H1 (cell line): Measurements from ENCODE around the gene DTX4.

Experiments
- CTCF ChIP-seq, 3 experiments: IDR thresholded peaks; 1 replicate in 2 of 3; 2 replicates in 1 of 3; pipeline versions ENCODE4 v1.5.1 to v1.6.1; 2011; ENCODE audit warnings: low read length in 3 of 3, mild to moderate bottlenecking in 3 of 3, inconsistent platforms in 2 of 3, low read depth in 1 of 3, moderate library complexity in 1 of 3; ENCODE audit not compliant: insufficient read depth in 1 of 3; ENCODE audit errors: control extremely low read depth in 1 of 3
- EZH2 ChIP-seq: fragments of 200-600 bp; sonication (generic); IDR thresholded peaks from 2 replicates; pipeline ENCODE4 v1.7.1; 2012; ENCODE audit warnings: low read depth, mild to moderate bottlenecking, moderate library complexity, low read length, inconsistent platforms; ENCODE audit not compliant: severe bottlenecking
- POLR2A ChIP-seq, 2 experiments: IDR thresholded peaks; 1 replicate in 1 of 2; 2 replicates in 1 of 2; pipeline ENCODE4 v1.6.1; 2011; ENCODE audit warnings: low read depth in 2 of 2, low read length in 2 of 2, mild to moderate bottlenecking in 2 of 2; ENCODE audit errors: control extremely low read depth in 1 of 2
- POLR2AphosphoS5 ChIP-seq: IDR thresholded peaks from 2 replicates; pipeline ENCODE4 v1.6.1; 2011; ENCODE audit warnings: low read depth, low read length
- RAD21 ChIP-seq, 2 experiments: IDR thresholded peaks in 1 of 2; conservative IDR thresholded peaks in 1 of 2; 2 replicates each; pipeline ENCODE4 v1.6.1; 2011; ENCODE audit warnings: low read depth in 2 of 2, low read length in 2 of 2, improper control_type of control experiment in 1 of 2, inconsistent platforms in 1 of 2, mild to moderate bottlenecking in 1 of 2, moderate library complexity in 1 of 2
- SP2 ChIP-seq: IDR thresholded peaks from 2 replicates; pipeline ENCODE4 v1.6.1; 2012; ENCODE audit warnings: mild to moderate bottlenecking, low read length, inconsistent platforms

GRCh38 chr11:59172345-59173079, 580 bp downstream of the DTX4 start:
- TF ChIP-seq SP2 = no peak
- no peak for TF ChIP-seq POLR2AphosphoS5
- TF ChIP-seq EZH2 = no peak
- TF ChIP-seq RAD21 (IDR thresholded peaks at IDR 0.05 in 1 of 2, conservative IDR thresholded peaks at IDR 0.05 in 1 of 2; ENCODE audit: low read depth in 2 of 2, low read length in 2 of 2) = no peak
- no peak for TF ChIP-seq CTCF (IDR thresholded peaks at IDR 0.05; ENCODE audit: control extremely low read depth in 1 of 3, insufficient read depth in 1 of 3, low read depth in 1 of 3, low read length in 3 of 3)
- no peak; a peak in 1 of 3 replicates for TF ChIP-seq POLR2A (IDR thresholded peaks at IDR 0.05; ENCODE audit: control extremely low read depth in 1 of 2, low read depth in 2 of 2, low read length in 2 of 2)
